ENCODE measurements around the gene MRPL12. TPM values are rescaled to one million over a fixed set of nuclear protein-coding genes. Genes with fewer than 3 reads are reported as not detected.

Gene MRPL12
- total and polyA plus RNA-seq, 4 donors = 9.1 to 121 (median 59.3) TPM

- Histone ChIP-seq H3K9me3 (ENCODE audit: control insufficient read depth in 4 of 4, low read length in 3 of 4) (no peaks in the 10 kb centered on the region), H3K27me3 (ENCODE audit: control insufficient read depth in 4 of 4, insufficient read depth in 4 of 4, low read length in 3 of 4) (no peaks in the 10 kb centered on the region), H3K4me3 (ENCODE audit: low read depth in 1 of 3, low read length in 3 of 3) (no peak overlapping the region), H3K9ac (ENCODE audit: low read depth in 1 of 2, low read length in 2 of 2) (no peak overlapping the region), H3K4me1 (ENCODE audit: control insufficient read depth in 4 of 4, insufficient read depth in 4 of 4, low read length in 3 of 4) (peaks cover 12 to 59% (median 39%) of the 10 kb centered on the region in 4 donors), H3K36me3 (ENCODE audit: control insufficient read depth in 4 of 4, insufficient read depth in 3 of 4, low read depth in 1 of 4, low read length in 3 of 4) (no peaks in the 10 kb centered on the region), H3K27ac (ENCODE audit: low read depth in 1 of 2, low read length in 2 of 2) (peak overlapping the region in 1 of 2 donors; percentile 60)
- TF ChIP-seq RAD21 (IDR thresholded peaks at IDR 0.05) = no peak
- no peak for TF ChIP-seq YY1 (IDR thresholded peaks at IDR 0.05)
- no peak for TF ChIP-seq SP1 (IDR thresholded peaks at IDR 0.05)
- no peak for TF ChIP-seq GABPA (IDR thresholded peaks at IDR 0.05 in 1 of 2, conservative IDR thresholded peaks at IDR 0.05 in 1 of 2)
- no peak for TF ChIP-seq CTCF (IDR thresholded peaks at IDR 0.05; ENCODE audit: low read depth, low read length, missing input control)
- no peak for TF ChIP-seq ZBTB33 (IDR thresholded peaks at IDR 0.05)
- DNase-seq (ENCODE audit: low spot score) = no peak
- WGBS = 41% methylated on average over 12 of the region's 12 CpGs
These were observed 20.6 kb downstream of the MRPL12 start for GRCh38 chr17:81723651-81724209.

GRCh38 chr17:81725439-81725838, 22.3 kb downstream of the MRPL12 start:
- no peak overlapping the region for H3K9ac ChIP-seq (ENCODE audit: low read depth in 1 of 2, low read length in 2 of 2)
- WGBS = 90% methylated on average over 9 of the region's 9 CpGs
- TF ChIP-seq ATF3 (IDR thresholded peaks at IDR 0.05) (no peak), GABPA (IDR thresholded peaks at IDR 0.05 in 1 of 2, conservative IDR thresholded peaks at IDR 0.05 in 1 of 2) (no peak), FOXA1 (IDR thresholded peaks at IDR 0.05) (no peak), TAF1 (conservative IDR thresholded peaks at IDR 0.05) (no peak), HNF4G (IDR thresholded peaks at IDR 0.05) (no peak), EGR1 (IDR thresholded peaks at IDR 0.05; ENCODE audit: low read depth in 2 of 2) (no peak), NR2F2 (IDR thresholded peaks at IDR 0.05) (no peak), FOXA2 (IDR thresholded peaks at IDR 0.05) (no peak), MAX (IDR thresholded peaks at IDR 0.05) (no peak), JUND (IDR thresholded peaks at IDR 0.05) (no peak), REST (IDR thresholded peaks at IDR 0.05) (no peak), HNF4A (conservative IDR thresholded peaks at IDR 0.05) (no peak), RAD21 (IDR thresholded peaks at IDR 0.05) (no peak), ZBTB33 (IDR thresholded peaks at IDR 0.05) (no peak), SP1 (IDR thresholded peaks at IDR 0.05) (no peak), CTCF (IDR thresholded peaks at IDR 0.05; ENCODE audit: low read depth, low read length, missing input control) (no peak), RXRA (IDR thresholded peaks at IDR 0.05) (no peak)
- H3K36me3 ChIP-seq (ENCODE audit: control insufficient read depth in 4 of 4, insufficient read depth in 3 of 4, low read depth in 1 of 4, low read length in 3 of 4) = no peaks in the 10 kb centered on the region
- DNase-seq (ENCODE audit: low spot score) = no peak
- H3K27me3 ChIP-seq (ENCODE audit: control insufficient read depth in 4 of 4, insufficient read depth in 4 of 4, low read length in 3 of 4) = no peaks in the 10 kb centered on the region
- no peak overlapping the region for H3K27ac ChIP-seq (ENCODE audit: low read depth in 1 of 2, low read length in 2 of 2)
- H3K9me3 ChIP-seq (ENCODE audit: control insufficient read depth in 4 of 4, low read length in 3 of 4) = no peaks in the 10 kb centered on the region
- peaks cover 12 to 50% (median 35%) of the 10 kb centered on the region in 4 donors for H3K4me1 ChIP-seq (ENCODE audit: control insufficient read depth in 4 of 4, insufficient read depth in 4 of 4, low read length in 3 of 4)
- no peak overlapping the region for H3K4me3 ChIP-seq (ENCODE audit: low read depth in 1 of 3, low read length in 3 of 3)

Measured in liver (tissue), 9 donors.